A549 (cell line): ENCODE measurements around the gene PHIP. TPM values are rescaled to one million over a fixed set of nuclear protein-coding genes. Genes with fewer than 3 reads are reported as not detected.

Experiments
- ATAC-seq, 2 experiments: fragments of 200-7000 bp in 1 of 2; fragments of >200 bp in 1 of 2; cut with Nextera tagmentation in 1 of 2; cut with Tn5 transposase in 1 of 2; 3 replicates each; pipeline versions ENCODE4 v1.8.0 to v1.9.1; 2018 to 2020; ENCODE audit warnings: mild to moderate bottlenecking in 1 of 2, moderate library complexity in 1 of 2
- CTCF ChIA-PET: fragments of 300-600 bp; sonication (Branson Sonifier 250); formaldehyde crosslinking; extraction: SDS; loops from one replicate; lab custom pipeline; 2021; ENCODE audit warnings: antibody characterized with exemption, inconsistent platforms; lab: Yijun Ruan, JAX
- POLR2A ChIA-PET: fragments of 350-600 bp; formaldehyde crosslinking; extraction: SDS; loops from one replicate; lab custom pipeline; 2021; ENCODE audit warnings: antibody characterized with exemption, inconsistent platforms; lab: Yijun Ruan, JAX
- DNase-seq, 2 experiments: peaks; one replicate each; pipeline versions ENCODE4 v3.0.0 to v3.0.0-alpha.2; 2011 to 2016; ENCODE audit warnings: low read depth in 1 of 2, low spot score in 1 of 2
- FAIRE-seq: peaks from 2 replicates; lab custom pipeline; 2011; peaks lifted over from hg19 to GRCh38; lab: Jason Lieb, UNC
- H3K27ac ChIP-seq, 2 experiments: fragments of >200 bp; sonication (Bioruptor Twin); formaldehyde crosslinking; 3 replicates each; pipeline ENCODE4 v1.5.1; 2016 to 2017
- H3K4me1 ChIP-seq: fragments of >200 bp; sonication (Bioruptor Twin); formaldehyde crosslinking; 3 replicates; pipeline ENCODE4 v1.6.1; 2016
- H3K4me2 ChIP-seq: fragments of >200 bp; sonication (Bioruptor Twin); formaldehyde crosslinking; 3 replicates; pipeline ENCODE4 v1.6.1; 2016
- H3K4me3 ChIP-seq: fragments of >200 bp; sonication (Bioruptor Twin); formaldehyde crosslinking; 3 replicates; pipeline ENCODE4 v1.5.1; 2016
- H3K9me3 ChIP-seq: fragments of >200 bp; sonication (Bioruptor Twin); formaldehyde crosslinking; 3 replicates; pipeline ENCODE4 v1.6.1; 2016
- CBX2 ChIP-seq: fragments of 200-600 bp; sonication (generic); IDR thresholded peaks from 2 replicates; pipeline ENCODE4 v1.6.1; 2016; ENCODE audit warnings: low read depth, mild to moderate bottlenecking, borderline replicate concordance
- CBX8 ChIP-seq: fragments of 200-600 bp; sonication (generic); IDR thresholded peaks from 2 replicates; pipeline ENCODE4 v1.6.1; 2016
- CHD2 ChIP-seq: fragments of 150-350 bp; IDR thresholded peaks from 2 replicates; pipeline ENCODE4 v1.6.1; 2014; ENCODE audit warnings: low read length; ENCODE audit not compliant: partially characterized antibody
- EHMT2 ChIP-seq: fragments of 200-600 bp; sonication (generic); IDR thresholded peaks from 2 replicates; pipeline ENCODE4 v1.6.1; 2016; ENCODE audit warnings: antibody characterized with exemption, low read depth, mild to moderate bottlenecking, moderate library complexity
- HOXB5 ChIP-seq: fragments of 250-450 bp; sonication (Bioruptor Pico); IDR thresholded peaks from 2 replicates; pipeline ENCODE4 v1.5.0; 2020; ENCODE audit warnings: mild to moderate bottlenecking, moderate library complexity
- KDM1A ChIP-seq: fragments of 200-600 bp; sonication (generic); IDR thresholded peaks from 2 replicates; pipeline ENCODE4 v1.6.1; 2016; ENCODE audit warnings: low read depth, mild to moderate bottlenecking
- KDM5A ChIP-seq: fragments of 200-600 bp; sonication (generic); IDR thresholded peaks from 2 replicates; pipeline ENCODE4 v1.6.1; 2016; ENCODE audit warnings: antibody characterized with exemption, mild to moderate bottlenecking
- MAFK ChIP-seq: fragments of 450-650 bp; IDR thresholded peaks from 2 replicates; pipeline ENCODE4 v1.6.1; 2014; ENCODE audit not compliant: partially characterized antibody
- NR3C1 ChIP-seq: fragments of >200 bp; sonication (Bioruptor Twin); formaldehyde crosslinking; IDR thresholded peaks from 3 replicates; pipeline ENCODE4 v1.6.1; 2017
- POLR2AphosphoS2 ChIP-seq: conservative IDR thresholded peaks from 2 replicates; pipeline ENCODE4 v1.6.1; 2012; ENCODE audit warnings: low read length, improper control_type of control experiment, inconsistent platforms
- RAD21 ChIP-seq, 2 experiments: fragments of >200 bp in 1 of 2; sonication (Bioruptor Twin) in 1 of 2; formaldehyde crosslinking in 1 of 2; IDR thresholded peaks in 1 of 2; conservative IDR thresholded peaks in 1 of 2; 2 replicates in 1 of 2; 3 replicates in 1 of 2; pipeline ENCODE4 v1.6.1; 2012 to 2018; ENCODE audit warnings: inconsistent platforms in 1 of 2
- RARB ChIP-seq: fragments of 250-450 bp; sonication (Bioruptor Pico); IDR thresholded peaks from 2 replicates; pipeline ENCODE4 v1.8.0; 2021; ENCODE audit warnings: mild to moderate bottlenecking, moderate library complexity
- RFX5 ChIP-seq: fragments of 450-650 bp; IDR thresholded peaks from 2 replicates; pipeline ENCODE4 v1.7.1; 2014; ENCODE audit warnings: antibody characterized with exemption, mild to moderate bottlenecking, moderate library complexity
- SMC3 ChIP-seq: fragments of >200 bp; sonication (Bioruptor Twin); formaldehyde crosslinking; IDR thresholded peaks from 3 replicates; pipeline ENCODE4 v1.6.1; 2018; ENCODE audit warnings: inconsistent platforms
- ZNF302 ChIP-seq: fragments of 250-450 bp; sonication (Bioruptor Pico); IDR thresholded peaks from 2 replicates; pipeline ENCODE4 v1.9.0; 2021; ENCODE audit warnings: inconsistent platforms, mild to moderate bottlenecking, moderate library complexity
- WGBS: methylation state at CpG from one replicate; pipeline ENCODE4 v1.1.6; 2017; ENCODE audit errors: missing lambda C conversion rate; 5-methylcytosine and 5-hydroxymethylcytosine counted together
- polyA plus RNA-seq, 4 experiments: library from polyadenylated mRNA; depleted of rRNA in 3 of 4; stranded (reverse); fragments of >200 nt; fragmentation: RNase III in 1 of 4; extraction: RNeasy Plus Mini Kit Qiagen cat#74134 plus additional on column Dnase treatment in 1 of 4; gene quantifications; 2 replicates in 3 of 4; 3 replicates in 1 of 4; pipeline ENCODE4 v1.2.3, GENCODE V29; 2011 to 2017
- TF ChIP-seq, protein P1 (sequence below): fragments of 250-450 bp; sonication (Bioruptor Pico); IDR thresholded peaks from 2 replicates; pipeline ENCODE4 v1.5.0; 2020; ENCODE audit warnings: low read depth, mild to moderate bottlenecking, moderate library complexity
- TF ChIP-seq, protein P2 (sequence below): fragments of 450-650 bp; IDR thresholded peaks from 2 replicates; pipeline ENCODE4 v1.6.1; 2014; ENCODE audit warnings: antibody characterized with exemption
- TF ChIP-seq, protein P3 (sequence below): fragments of 250-450 bp; sonication (Bioruptor Pico); IDR thresholded peaks from 2 replicates; pipeline ENCODE4 v1.5.0; 2021; ENCODE audit warnings: mild to moderate bottlenecking, moderate library complexity, borderline replicate concordance
- TF ChIP-seq, protein P4 (sequence below): IDR thresholded peaks from 2 replicates; pipeline ENCODE4 v1.6.1; 2012
- TF ChIP-seq, protein P5 (sequence below): IDR thresholded peaks from 2 replicates; pipeline ENCODE4 v1.6.1; 2012
- TF ChIP-seq, protein P6 (sequence below): fragments of >200 bp; sonication (Bioruptor Twin); formaldehyde crosslinking; IDR thresholded peaks from 3 replicates; pipeline ENCODE4 v1.6.1; 2016
- TF ChIP-seq, protein P7 (sequence below): fragments of 150-350 bp; IDR thresholded peaks from 2 replicates; pipeline ENCODE4 v1.6.1; 2014; ENCODE audit warnings: low read depth, mild to moderate bottlenecking, low read length
- TF ChIP-seq, protein P8 (sequence below): fragments of 200-600 bp; sonication (generic); IDR thresholded peaks from 2 replicates; pipeline ENCODE4 v1.6.1; 2016; ENCODE audit warnings: antibody characterized with exemption, mild to moderate bottlenecking, moderate library complexity

PHIP gene
- polyA plus RNA-seq, 2 of the 4 experiments (the other 2 are of a cell fraction), result 7.2 to 14.9 TPM

DNA sequence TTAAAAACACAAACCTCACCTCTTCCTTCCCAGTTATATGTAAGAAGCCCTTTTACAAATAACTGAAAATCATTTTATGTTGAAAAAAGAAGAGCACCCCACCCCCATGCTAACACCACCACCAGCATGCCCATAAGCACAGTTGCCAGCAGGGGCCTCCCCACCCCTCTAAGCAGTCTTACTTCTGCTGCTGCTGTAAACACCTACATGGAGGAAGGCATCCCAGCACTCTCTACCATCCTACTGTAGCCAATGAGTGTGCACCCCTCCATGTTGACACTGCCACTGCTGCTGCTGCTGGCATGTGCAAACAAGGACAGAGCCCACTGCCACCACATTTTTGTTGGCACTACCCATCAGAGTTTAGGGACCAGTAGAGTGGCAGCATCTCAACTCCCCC, 49.6 kb upstream of the PHIP start:
- CTCF ChIA-PET, result no interaction called here
- Histone ChIP-seq H3K4me3 (no peak overlapping the region), H3K27ac (no peak overlapping the region), H3K4me2 (no peak overlapping the region), H3K4me1 (no peaks in the 10 kb centered on the region), H3K9me3 (no peaks in the 10 kb centered on the region)
- POLR2A ChIA-PET, result no interaction called here
- TF ChIP-seq KDM1A (no peak), ZNF302 (CRISPR knock-in tag) (no peak), RAD21 (conservative IDR thresholded peaks at IDR 0.05 in 1 of 2, IDR thresholded peaks at IDR 0.05 in 1 of 2) (0 out of 5 replicates have a peak, but pooled peaks of 1 of the 2 experiments have one; percentile 13)
- peak in 1 of 2 experiments; percentile 13 for DNase-seq
- no peak for FAIRE-seq
- peak in 1 of 2 experiments; percentile 49; a peak in 1 of 6 replicates for ATAC-seq

DNA sequence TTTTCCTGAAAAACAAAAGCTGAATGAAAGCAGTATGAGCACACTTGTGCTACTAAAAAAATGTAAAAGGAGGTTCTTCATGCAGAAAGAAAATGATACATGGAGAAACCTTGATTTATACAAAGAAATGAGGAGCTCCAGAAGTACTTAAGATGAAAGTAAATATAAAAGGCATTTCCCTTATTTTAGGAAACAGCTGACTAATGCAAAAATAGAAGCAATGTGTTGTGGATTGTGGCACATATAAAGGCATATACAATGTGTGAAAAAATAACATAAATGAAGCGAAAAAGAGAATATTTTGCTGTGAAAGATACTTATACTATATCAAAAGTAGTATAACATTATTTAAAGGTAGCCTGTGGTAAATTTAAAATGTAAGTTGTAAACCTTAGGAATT, 41.2 kb upstream of the PHIP start:
- H3K4me2 ChIP-seq, result no peak overlapping the region
- DNase-seq, result no peak
- ChIA-PET CTCF (no interaction called here), POLR2A (no interaction called here)
- no peak overlapping the region for H3K4me3 ChIP-seq
- no peaks in the 10 kb centered on the region for H3K9me3 ChIP-seq
- no peaks in the 10 kb centered on the region for H3K4me1 ChIP-seq
- no peak for FAIRE-seq
- TF ChIP-seq RAD21 (conservative IDR thresholded peaks at IDR 0.05 in 1 of 2, IDR thresholded peaks at IDR 0.05 in 1 of 2), result no peak
- TF ChIP-seq MAFK, result peak; percentile 76
- ATAC-seq, result no peak
- H3K27ac ChIP-seq, result no peak overlapping the region
- 27% methylated on average over 1 of the region's 1 CpG for WGBS

DNA sequence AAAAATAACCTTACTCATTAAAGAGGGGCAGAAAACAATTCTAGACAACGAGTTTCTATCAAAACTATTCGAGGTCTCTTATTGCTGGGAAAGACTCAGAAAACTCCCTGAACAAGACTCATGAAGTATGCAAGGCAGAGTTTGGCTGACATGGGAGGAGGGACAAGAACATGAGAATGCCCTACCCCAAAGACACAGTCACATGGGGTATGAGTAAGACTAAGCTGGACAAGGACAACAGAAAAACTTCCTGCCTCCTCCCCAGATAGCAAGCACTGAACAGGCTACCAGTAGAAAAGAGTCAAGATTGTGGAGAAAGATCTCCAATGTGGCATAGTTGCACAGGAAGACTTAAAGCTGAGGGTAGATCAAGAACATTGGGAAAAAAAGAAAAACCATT, 39.7 kb upstream of the PHIP start:
- Histone ChIP-seq H3K4me1 (no peaks in the 10 kb centered on the region), H3K27ac (no peak overlapping the region), H3K4me3 (no peak overlapping the region), H3K4me2 (no peak overlapping the region), H3K9me3 (no peaks in the 10 kb centered on the region)
- WGBS, result 42% methylated on average over 2 of the region's 2 CpGs
- TF ChIP-seq, protein P1, sequence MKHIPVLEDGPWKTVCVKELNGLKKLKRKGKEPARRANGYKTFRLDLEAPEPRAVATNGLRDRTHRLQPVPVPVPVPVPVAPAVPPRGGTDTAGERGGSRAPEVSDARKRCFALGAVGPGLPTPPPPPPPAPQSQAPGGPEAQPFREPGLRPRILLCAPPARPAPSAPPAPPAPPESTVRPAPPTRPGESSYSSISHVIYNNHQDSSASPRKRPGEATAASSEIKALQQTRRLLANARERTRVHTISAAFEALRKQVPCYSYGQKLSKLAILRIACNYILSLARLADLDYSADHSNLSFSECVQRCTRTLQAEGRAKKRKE, result no peak
- TF ChIP-seq, protein P2, sequence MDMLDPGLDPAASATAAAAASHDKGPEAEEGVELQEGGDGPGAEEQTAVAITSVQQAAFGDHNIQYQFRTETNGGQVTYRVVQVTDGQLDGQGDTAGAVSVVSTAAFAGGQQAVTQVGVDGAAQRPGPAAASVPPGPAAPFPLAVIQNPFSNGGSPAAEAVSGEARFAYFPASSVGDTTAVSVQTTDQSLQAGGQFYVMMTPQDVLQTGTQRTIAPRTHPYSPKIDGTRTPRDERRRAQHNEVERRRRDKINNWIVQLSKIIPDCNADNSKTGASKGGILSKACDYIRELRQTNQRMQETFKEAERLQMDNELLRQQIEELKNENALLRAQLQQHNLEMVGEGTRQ, result no peak
- TF ChIP-seq NR3C1 (no peak), SMC3 (no peak), CHD2 (no peak), HOXB5 (no peak), RFX5 (no peak), RARB (CRISPR knock-in tag) (no peak), CBX2 (no peak), POLR2AphosphoS2 (no peak), EHMT2 (no peak), CBX8 (no peak), KDM5A (no peak), RAD21 (conservative IDR thresholded peaks at IDR 0.05 in 1 of 2, IDR thresholded peaks at IDR 0.05 in 1 of 2) (no peak)
- TF ChIP-seq, protein P3, sequence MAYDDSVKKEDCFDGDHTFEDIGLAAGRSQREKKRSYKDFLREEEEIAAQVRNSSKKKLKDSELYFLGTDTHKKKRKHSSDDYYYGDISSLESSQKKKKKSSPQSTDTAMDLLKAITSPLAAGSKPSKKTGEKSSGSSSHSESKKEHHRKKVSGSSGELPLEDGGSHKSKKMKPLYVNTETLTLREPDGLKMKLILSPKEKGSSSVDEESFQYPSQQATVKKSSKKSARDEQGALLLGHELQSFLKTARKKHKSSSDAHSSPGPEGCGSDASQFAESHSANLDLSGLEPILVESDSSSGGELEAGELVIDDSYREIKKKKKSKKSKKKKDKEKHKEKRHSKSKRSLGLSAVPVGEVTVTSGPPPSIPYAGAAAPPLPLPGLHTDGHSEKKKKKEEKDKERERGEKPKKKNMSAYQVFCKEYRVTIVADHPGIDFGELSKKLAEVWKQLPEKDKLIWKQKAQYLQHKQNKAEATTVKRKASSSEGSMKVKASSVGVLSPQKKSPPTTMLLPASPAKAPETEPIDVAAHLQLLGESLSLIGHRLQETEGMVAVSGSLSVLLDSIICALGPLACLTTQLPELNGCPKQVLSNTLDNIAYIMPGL (CRISPR knock-in tag), result no peak
- TF ChIP-seq, protein P4, sequence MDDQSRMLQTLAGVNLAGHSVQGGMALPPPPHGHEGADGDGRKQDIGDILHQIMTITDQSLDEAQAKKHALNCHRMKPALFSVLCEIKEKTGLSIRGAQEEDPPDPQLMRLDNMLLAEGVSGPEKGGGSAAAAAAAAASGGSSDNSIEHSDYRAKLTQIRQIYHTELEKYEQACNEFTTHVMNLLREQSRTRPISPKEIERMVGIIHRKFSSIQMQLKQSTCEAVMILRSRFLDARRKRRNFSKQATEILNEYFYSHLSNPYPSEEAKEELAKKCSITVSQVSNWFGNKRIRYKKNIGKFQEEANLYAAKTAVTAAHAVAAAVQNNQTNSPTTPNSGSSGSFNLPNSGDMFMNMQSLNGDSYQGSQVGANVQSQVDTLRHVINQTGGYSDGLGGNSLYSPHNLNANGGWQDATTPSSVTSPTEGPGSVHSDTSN, result no peak
- TF ChIP-seq, protein P5, sequence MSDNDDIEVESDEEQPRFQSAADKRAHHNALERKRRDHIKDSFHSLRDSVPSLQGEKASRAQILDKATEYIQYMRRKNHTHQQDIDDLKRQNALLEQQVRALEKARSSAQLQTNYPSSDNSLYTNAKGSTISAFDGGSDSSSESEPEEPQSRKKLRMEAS, result no peak
- TF ChIP-seq, protein P6, sequence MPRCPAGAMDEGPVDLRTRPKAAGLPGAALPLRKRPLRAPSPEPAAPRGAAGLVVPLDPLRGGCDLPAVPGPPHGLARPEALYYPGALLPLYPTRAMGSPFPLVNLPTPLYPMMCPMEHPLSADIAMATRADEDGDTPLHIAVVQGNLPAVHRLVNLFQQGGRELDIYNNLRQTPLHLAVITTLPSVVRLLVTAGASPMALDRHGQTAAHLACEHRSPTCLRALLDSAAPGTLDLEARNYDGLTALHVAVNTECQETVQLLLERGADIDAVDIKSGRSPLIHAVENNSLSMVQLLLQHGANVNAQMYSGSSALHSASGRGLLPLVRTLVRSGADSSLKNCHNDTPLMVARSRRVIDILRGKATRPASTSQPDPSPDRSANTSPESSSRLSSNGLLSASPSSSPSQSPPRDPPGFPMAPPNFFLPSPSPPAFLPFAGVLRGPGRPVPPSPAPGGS, result no peak
- TF ChIP-seq, protein P7, sequence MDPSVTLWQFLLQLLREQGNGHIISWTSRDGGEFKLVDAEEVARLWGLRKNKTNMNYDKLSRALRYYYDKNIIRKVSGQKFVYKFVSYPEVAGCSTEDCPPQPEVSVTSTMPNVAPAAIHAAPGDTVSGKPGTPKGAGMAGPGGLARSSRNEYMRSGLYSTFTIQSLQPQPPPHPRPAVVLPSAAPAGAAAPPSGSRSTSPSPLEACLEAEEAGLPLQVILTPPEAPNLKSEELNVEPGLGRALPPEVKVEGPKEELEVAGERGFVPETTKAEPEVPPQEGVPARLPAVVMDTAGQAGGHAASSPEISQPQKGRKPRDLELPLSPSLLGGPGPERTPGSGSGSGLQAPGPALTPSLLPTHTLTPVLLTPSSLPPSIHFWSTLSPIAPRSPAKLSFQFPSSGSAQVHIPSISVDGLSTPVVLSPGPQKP, result no peak
- TF ChIP-seq, protein P8, sequence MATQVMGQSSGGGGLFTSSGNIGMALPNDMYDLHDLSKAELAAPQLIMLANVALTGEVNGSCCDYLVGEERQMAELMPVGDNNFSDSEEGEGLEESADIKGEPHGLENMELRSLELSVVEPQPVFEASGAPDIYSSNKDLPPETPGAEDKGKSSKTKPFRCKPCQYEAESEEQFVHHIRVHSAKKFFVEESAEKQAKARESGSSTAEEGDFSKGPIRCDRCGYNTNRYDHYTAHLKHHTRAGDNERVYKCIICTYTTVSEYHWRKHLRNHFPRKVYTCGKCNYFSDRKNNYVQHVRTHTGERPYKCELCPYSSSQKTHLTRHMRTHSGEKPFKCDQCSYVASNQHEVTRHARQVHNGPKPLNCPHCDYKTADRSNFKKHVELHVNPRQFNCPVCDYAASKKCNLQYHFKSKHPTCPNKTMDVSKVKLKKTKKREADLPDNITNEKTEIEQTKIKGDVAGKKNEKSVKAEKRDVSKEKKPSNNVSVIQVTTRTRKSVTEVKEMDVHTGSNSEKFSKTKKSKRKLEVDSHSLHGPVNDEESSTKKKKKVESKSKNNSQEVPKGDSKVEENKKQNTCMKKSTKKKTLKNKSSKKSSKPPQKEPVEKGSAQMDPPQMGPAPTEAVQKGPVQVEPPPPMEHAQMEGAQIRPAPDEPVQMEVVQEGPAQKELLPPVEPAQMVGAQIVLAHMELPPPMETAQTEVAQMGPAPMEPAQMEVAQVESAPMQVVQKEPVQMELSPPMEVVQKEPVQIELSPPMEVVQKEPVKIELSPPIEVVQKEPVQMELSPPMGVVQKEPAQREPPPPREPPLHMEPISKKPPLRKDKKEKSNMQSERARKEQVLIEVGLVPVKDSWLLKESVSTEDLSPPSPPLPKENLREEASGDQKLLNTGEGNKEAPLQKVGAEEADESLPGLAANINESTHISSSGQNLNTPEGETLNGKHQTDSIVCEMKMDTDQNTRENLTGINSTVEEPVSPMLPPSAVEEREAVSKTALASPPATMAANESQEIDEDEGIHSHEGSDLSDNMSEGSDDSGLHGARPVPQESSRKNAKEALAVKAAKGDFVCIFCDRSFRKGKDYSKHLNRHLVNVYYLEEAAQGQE, result no peak
- CTCF ChIA-PET, result no interaction called here
- FAIRE-seq, result no peak
- POLR2A ChIA-PET, result no interaction called here
- peak in 1 of 2 experiments; percentile 1 for DNase-seq
- no peak for ATAC-seq
